Right lobe of liver (tissue), 4 donors: ENCODE data around the gene GPHA2.

ENCODE experiments used
- CTCF ChIP-seq, 4 donors: fragments of 200-600 bp in 3 of 4; fragments of 450-650 bp in 1 of 4; IDR thresholded peaks; one replicate each; pipeline versions ENCODE4 v1.5.1 to v1.8.0; 2016 to 2022; ENCODE audit warnings: antibody characterized with exemption in 4 of 4, mild to moderate bottlenecking in 2 of 4
- POLR2A ChIP-seq: fragments of 450-650 bp; IDR thresholded peaks from one replicate; pipeline ENCODE4 v1.6.1; 2017; ENCODE audit warnings: antibody characterized with exemption, mild to moderate bottlenecking
- donor health status: DM: no; HTN: no; CAD: no.
- donor health status: DM: no; HTN: no; CAD: no.
- donor health status: DM: no; HTN: yes; CAD: no.

- peak; percentile 87 to 93 (median 88) for TF ChIP-seq CTCF (IDR thresholded peaks at IDR 0.05)
- no peak for TF ChIP-seq POLR2A
Measured at GRCh38 chr11:64894070-64894811, 41.5 kb downstream of the GPHA2 start.
